GM19397 (cell line): ENCODE data around the gene PRKAR1B.
"Not testable (repeated sequence)": the region's sequence is repeated elsewhere in the genome, so short reads cannot be mapped to it uniquely, and the experiment has no call there.

Experiments used
- ATAC-seq: cut with Tn5 transposase; IDR thresholded peaks from one replicate; pipeline ENCODE4 v1.9.1; 2021; ENCODE audit warnings: mild to moderate bottlenecking, moderate library complexity; ENCODE audit not compliant: unreplicated experiment

The PRKAR1B gene

DNA sequence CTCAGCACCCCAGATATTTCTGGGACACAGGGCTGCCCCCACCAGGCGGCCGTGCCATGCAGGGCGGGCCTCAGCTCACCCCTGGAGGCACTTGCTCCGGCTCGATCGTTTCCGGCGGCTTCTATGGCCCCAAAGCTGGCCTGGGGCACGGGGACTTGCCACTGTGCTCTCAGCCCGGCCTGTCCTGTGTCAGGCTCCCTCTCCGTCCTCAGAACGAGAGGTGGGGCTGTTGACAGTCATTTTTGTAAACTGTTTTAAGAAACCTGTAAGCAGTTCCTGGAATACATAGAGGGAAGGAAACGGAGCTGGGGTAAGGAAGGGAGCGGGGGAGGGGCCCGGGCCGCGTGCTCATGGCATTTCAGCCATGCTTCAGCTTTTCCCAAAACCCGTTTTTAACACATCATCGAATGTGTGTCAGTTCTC lies 30.7 kb upstream of the PRKAR1B start:
- no peak for ATAC-seq

DNA sequence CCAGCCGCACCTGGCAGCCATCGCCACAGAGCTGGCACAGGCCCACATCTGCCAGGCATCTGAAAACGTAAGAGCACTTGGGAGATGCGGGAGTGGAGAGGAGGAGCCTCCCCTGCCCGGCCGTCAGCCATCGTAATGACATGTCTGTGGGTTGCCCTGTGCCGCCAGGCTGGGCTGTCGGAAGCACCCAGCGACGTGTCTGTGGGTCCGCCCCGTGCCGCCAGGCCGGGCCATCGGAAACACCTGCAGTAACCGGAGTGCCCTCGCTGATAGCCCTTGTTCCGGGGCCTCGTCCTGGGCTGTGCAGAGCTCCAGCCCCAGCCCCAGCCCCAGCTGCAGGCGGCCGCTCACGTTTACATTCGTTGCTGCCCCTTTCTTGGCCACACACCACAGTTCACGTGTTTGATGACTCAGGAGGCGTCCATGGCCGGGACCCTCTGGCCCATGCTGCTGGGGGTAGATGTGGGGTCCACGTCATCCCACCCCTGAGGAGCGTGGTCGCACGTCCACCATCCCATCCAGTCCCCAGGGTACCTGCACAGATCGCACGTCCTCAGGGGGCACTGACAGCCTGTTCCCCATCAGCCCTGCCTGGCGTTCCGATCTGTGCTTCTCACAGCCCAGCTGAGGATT lies 30.0 kb upstream of the PRKAR1B start:
- no peak for ATAC-seq

DNA sequence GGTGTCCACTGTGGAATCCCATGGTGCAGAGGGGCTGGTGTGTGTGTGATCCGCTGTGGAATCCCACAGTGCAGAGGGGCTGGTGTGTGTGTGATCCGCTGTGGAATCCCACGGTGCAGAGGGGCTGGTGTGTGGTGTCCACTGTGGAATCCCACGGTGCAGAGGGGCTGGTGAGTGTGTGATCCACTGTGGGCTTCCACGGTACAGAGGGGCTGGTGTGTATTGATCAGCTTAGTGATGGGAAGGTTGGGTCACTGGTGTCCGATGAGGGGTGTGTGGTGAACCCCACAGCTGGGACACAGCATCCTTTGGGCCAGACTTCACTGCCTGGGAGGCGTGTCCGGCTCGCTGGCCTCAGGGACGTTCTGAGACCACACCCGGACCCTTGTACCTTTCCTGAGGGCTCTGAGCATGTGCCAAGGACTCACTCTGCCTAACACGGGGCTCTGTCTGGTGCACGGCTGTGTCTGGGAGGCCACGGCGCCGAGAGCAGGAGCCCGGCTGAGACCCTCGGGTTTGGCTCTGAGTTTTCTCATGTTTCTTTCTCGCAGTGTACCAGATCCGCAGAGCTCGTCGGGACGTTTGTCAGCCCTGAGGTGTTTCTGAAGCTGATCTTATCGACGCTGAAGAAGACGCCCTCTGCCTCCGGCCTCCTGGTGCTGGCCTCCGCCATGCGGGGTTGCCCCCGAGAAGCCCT lies 29.3 kb upstream of the PRKAR1B start:
- ATAC-seq, result no peak

DNA sequence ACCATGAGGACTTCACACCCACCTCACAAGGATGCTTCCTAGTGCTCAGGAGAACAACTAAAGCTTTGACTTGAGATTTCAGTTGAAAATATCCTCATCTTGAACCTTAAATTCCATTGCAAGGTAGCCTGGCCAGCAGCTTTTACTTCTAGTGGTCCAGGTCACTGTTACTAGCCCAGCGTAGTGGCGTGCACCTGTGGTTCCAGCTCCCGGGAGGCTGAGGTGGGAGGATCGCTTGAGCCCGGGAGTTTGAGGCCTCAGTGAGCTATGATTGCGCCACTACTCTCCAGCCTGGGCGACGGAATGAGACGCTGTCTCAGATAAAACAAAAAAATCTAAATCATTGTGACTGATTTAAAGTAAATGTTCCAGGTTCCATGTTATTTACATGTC lies 28.3 kb upstream of the PRKAR1B start:
- no peak for ATAC-seq

DNA sequence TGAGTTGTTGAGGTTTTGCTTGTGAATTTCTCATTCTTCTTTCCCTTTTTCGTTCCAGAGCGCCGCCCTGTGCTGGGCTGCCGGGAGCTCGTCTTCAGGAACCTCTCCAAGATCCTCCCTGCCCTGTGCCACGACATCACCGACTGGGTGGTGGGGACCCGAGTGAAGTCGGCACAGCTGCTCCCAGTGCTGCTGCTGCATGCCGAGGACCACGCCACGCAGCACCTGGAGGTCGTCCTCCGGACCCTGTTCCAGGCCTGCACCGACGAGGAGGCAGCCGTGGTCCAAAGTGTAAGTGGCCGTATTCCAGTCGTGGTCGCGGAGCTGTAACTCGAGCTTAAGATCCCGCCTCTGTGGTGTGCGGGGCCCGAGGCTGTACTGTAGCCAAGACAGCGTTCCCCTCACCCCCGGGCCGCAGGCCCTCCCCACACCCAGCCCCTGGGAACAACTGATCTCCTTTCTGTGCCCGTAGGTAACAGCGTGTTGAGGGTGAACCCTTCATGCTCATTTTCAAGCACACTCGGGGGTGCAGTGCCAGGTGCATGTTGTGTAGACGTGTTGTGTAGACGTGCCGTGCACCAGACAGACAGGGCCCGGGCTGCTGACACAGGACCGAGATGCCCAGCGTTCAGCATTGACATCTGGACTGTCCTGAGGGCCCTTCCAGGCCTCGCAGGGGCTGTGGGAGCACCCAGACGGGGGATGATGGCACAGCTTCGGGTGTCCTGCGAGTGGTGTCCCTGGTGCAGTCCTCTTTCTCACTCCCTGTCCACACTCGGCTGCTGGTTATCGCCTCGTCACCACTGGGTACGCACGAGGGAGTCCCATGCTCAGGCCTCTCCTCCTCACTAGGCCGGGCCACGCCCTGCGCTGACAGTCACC lies 27.7 kb upstream of the PRKAR1B start:
- ATAC-seq, result no peak

DNA sequence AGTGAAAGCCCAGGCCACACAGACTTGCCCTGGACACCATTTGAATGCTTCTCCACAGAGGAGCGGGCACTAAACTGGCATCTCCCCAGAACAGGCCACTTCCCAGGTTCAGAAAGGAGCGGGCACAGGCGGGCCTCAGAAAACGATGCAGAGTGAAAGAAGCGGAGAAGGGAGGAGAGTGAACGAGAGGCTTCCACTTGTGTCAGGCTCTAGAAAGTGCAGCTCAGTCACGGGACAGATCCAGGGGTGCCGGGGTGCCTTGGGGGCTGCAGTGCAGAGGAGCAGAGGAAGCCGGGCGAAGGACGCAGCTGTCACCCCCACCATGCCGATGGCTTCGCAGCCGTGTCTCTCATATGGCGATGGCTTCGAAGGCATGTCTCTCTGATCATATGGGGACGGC lies 26.1 kb upstream of the PRKAR1B start:
- no peak for ATAC-seq

DNA sequence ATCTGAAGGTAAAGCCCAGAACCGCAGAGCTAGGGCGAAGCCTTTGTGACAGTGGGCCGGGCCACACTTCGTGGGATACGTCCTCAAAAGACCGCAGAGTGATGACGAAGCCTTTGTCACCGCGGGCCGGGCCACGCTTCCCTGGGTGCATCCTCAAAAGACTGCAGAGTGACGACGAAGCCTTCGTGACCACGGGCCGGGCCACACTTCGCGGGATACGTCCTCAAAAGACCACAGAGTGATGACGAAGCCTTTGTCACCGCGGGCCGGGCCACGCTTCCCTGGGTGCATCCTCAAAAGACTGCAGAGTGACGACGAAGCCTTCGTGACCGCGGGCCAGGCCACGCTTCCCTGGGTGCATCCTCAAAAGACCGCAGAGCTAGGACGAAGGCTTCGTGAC lies 25.2 kb upstream of the PRKAR1B start:
- ATAC-seq, result not testable (repeated sequence)

DNA sequence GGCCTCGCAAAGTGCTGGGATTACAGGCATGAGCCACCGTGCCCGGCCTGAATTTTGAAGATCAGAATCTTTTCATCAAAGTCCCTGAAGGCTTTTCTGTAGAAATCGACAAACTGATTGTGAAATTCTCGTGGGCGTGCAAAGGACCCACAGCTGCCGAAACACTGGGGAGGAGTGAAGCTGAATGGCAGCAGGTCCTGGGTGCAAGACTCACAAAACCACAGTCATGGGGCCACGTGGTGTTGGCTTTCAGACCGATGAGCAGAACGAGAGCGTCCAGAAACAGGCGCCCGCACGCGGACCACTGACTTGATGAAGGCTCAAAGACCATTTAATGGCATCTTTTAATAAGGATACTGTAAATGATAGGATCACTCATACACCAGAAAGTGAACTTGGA lies 24.7 kb upstream of the PRKAR1B start:
- ATAC-seq, result no peak

DNA sequence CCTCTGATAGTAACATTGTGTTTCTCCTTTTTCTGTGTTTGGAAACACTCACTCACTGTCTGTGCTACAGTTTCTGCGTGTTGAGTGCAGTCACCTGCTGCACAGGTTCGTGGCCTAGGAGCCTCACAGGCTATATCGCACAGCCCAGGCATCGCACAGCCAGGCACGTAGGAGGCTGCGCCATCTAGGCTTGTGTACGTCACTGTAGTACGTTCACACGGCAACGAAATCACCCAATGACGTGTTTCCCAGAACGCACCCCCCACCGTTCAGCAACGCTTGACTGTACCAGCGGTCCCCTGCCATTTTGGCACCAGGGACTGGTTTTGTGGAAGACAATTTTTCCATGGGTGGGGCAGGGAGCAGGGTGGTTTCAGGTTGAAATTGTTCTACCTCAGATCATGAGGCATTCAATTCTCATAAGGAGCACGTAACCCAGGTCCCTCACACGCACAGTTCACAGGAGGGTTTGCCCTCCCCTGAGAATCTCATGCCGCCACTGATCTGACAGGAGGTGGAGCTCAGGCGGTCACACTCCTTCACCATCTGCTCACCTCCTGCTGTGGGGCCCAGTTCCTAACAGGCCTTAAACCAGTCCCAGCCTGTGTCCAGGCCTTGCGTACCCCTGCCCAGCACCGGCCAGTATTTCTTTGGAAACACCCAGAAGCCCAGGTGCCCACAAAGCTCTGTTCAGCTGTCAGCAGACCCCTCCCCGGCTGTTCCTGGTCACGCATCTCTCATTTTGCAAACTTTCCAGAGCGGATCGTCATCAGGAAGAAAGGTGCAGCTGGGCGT lies 23.2 kb upstream of the PRKAR1B start:
- ATAC-seq, result no peak

DNA sequence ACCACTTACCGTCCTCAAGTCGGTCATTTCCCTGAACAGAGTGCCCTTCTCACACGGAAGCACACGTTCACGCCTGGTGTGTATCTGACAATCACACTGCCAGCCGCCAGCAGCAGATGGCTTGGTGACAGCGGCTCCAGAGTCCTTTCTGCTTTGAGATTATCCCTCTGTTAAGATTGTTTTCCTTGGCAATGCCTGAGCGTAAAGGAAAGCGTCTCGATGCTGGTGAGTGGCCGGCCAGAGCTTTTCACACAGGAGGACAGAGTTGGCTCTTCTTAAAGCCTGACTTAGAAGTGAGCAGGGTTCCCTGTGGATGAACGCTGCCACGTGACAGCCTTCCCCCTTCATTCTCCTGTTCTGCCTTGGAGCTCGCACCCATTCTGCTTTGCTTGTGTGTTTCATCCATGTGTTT lies 22.1 kb upstream of the PRKAR1B start:
- ATAC-seq, result no peak

DNA sequence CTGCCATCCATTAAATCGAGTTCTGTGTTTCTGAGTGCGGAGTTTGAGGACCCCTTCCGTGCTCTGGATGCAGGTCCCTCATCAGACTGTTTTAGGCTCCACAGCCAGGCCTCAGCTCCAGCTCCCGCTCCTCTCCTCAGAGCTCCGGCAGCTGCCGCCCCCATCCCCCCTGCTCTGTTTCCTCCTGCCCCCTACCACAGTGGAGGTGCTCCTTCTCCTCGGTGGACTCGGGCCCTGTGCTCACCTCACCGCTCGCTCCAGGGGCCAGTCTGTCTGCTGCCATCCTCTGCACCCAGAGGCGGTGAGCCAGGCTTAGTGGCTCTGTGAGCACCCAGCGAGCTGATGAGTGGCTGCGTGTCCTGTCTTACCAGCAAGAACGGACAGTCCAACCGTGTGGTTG lies 21.4 kb upstream of the PRKAR1B start:
- ATAC-seq, result no peak

DNA sequence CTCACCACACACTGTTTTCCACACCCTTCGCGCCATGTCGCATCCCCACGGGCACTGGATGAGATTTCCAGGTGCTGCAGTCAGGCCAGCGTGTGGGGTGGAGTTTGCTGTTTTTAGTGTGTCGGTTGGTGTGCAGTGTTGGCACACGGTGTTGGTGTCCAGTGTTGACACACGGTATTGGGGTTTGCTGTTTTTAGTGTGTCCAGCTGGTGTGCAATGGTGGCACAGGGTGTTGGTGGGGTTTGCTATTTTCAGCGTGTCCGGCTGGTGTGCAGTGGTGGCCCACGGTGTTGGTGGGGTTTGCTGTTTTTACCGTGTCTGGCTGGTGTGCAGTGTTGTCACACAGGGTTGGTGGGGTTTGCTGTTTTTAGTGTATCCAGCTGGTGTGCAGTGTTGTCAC lies 20.1 kb upstream of the PRKAR1B start:
- no peak for ATAC-seq

DNA sequence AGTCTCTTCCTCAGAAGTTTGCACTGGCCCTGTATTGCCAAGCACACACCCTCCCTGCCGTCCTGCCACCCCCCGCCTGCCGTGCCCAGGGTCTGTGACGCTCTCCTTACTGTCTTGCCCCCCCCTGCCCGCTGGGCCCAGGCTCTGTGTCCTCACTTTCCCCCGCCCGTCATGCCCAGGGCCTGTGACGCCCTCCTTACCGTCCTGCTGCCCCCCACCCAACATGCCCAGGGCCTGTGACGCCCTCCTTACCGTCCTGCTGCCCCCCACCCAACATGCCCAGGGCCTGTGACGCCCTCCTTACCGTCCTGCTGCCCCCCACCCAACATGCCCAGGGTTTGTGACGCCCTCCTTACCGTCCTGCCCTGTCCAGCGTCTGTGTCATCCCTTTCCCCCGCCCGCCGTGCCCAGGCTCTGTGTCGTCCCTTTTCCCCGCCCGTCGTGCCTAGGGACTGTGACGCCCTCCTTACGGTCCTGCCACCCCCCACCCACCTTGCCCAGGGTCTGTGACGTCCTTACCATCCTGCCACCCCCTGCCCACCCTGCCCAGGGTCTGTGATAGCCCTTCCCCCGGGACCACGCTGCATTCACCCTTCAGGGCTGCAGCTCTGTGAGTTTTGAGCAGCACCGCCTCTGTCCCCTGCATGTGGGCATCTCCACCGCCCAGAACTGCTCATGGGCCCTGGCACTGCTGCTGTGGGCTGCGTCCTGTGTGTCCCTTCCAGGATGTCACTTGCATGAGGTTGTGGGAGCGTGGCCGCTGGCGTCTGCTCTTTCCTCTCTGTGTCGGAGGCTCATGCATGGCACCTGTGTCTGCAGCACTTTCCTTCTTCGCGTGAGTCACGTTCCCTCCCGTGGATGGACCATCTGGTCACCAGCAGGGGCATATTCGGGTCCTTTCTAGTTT lies 19.3 kb upstream of the PRKAR1B start:
- ATAC-seq, result no peak

DNA sequence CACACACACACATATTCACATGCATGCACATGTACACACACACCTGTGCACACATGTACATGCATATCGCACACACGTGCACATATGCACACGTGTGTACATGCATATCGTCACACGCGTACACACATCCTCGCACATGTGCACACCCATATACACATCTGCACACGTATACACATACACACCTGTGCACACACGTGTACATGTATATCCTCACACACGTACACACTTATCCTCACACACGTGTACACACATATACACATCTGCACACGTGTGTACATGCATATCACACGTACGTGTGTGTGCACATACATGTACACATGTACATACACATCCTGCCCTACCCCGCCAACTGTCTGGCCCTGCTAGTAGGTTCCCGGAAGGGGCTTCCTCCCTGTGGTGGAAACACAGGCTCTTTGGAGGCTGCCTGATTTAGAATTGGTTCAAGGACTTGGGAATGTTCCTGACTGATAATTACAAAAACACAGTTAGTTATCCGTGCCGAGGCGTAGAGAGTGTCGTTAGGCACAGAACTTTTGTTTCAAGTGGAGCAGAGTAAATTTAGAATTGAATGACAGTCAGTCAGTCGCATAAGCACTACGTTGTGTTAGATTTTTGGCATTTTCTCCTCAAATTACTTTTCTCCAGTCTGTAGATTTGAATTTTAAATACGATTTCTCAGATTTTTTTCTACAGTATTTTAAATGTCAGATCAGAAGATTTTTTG lies 18.5 kb upstream of the PRKAR1B start:
- ATAC-seq, result no peak

DNA sequence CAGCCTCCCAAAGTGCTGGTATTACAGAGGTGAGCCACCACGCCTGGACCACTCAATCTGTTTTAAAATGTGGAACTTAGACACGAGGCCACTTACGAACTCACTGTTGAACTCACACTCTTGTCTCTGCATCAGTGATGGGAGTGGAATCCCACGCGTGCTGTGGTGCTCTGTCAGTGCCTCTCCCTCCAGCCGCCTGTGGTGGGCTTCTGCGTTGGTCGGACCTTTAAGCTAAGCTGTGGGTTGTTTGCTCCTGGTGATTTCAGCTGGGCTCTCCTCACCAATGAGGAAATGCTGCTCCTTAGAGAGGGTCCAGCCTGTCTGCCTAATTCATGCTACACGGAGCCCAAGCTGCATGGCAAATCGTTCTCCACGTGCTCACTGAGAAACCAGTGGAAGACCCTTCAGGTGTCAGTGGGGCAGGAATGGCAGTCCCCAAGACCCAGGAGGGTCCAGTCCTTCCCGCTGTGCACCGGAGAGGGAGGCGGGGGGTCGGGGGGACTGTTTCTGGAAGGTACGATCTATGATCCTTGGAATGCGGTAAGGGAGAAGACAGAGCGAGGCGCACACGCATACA lies 17.9 kb upstream of the PRKAR1B start:
- no peak for ATAC-seq

DNA sequence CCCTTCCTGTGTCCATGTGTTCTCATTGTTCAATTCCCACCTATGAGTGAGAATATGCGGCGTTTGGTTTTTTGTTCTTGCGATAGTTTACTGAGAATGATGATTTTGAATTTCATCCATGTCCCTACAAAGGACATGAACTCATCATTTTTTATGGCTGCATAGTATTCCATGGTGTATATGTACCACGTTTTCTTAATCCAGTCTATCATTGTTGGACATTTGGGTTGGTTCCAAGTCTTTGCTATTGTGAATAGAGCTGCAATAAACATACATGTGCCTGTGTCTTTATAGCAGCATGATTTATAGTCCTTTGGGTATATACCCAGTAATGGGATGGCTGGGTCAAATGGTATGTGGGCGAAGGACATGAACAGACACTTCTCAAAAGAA lies 17.0 kb upstream of the PRKAR1B start:
- not testable (repeated sequence) for ATAC-seq

DNA sequence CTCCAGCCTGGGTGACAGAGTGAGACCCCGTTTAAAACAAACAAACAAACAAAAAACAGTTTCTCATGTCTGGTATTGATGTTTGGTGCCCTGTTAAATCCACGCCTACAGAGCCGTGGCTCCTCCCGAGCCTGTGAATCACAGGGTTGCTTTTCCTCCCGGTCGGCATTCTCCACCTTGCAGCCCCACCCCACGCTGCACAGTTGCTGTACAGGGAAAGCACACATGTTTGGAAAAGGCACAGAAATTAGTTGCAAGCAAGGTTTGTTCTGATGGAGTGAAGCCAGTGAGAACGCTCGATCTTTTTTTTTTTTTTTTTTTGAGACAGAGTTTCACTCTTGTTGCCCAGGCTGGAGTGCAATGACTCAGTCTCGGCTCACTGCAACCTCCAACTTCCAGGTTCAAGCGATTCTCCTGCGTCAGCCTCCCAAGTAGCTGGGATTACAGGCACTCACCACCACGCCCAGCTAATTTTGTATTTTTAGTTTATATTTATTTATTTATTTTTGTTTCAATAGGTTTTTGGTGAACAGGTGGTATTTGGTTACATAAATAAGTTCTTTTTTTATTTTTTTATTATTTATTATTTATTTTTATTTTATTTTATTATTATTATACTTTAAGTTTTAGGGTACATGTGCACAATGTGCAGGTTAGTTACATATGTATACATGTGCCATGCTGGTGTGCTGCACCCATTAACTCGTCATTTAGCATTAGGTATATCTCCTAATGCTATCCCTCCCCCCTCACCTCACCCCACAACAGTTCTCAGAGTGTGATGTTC lies 16.5 kb upstream of the PRKAR1B start:
- ATAC-seq, result not testable (repeated sequence)

DNA sequence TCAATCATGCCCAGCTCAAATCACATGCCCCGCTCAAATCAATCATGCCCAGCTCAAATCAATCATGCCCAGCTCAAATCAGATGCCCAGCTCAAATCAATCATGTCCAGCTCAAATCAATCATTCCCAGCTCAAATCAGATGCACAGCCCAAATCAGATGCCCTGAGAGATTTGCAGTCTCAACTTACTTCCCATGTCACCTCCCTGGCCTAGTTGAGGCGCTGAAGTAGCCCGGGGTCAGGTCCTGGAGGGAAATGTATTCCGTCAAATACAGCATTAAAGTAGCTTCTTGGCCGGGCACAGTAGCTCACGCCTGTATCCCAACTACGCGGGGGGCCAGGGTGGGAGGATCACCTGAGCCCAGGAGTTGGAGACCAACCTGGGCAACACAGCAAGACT lies 15.7 kb upstream of the PRKAR1B start:
- no peak for ATAC-seq
